ENCODE results near the gene ZG16B.

Gene ZG16B

GRCh38 chr16:2857451-2858244, 27.5 kb downstream of the ZG16B start, which contains the start of gene PRSS22:
Gene PRSS22, minus strand, starts transcription at chr16:2858170. Its CDS starts 66 bp downstream, at chr16:2858104.
- H3K9ac ChIP-seq (ENCODE audit: low read length), result peak within 1 kb of the TSS; percentile 72
- H3K4me3 ChIP-seq (ENCODE audit: low read length), result peak within 1 kb of the TSS; percentile 46
- H3K27me3 ChIP-seq (ENCODE audit: control insufficient read depth, insufficient read depth, low read length), result peaks cover 11% of the 10 kb centered on the region
- peaks cover 5% of the 10 kb centered on the region for H3K9me3 ChIP-seq (ENCODE audit: control insufficient read depth, low read length)
- peaks cover 30% of the 10 kb centered on the region for H3K4me1 ChIP-seq (ENCODE audit: control insufficient read depth, insufficient read depth, low read length)
- no peaks in the 10 kb centered on the region for H3K36me3 ChIP-seq (ENCODE audit: control insufficient read depth, insufficient read depth, low read length)

- Histone ChIP-seq H3K36me3 (ENCODE audit: control insufficient read depth, insufficient read depth, low read length) (no peaks in the 10 kb centered on the region), H3K4me1 (ENCODE audit: control insufficient read depth, insufficient read depth, low read length) (peaks cover 30% of the 10 kb centered on the region), H3K27me3 (ENCODE audit: control insufficient read depth, insufficient read depth, low read length) (peaks cover 11% of the 10 kb centered on the region), H3K9me3 (ENCODE audit: control insufficient read depth, low read length) (peaks cover 5% of the 10 kb centered on the region), H3K4me3 (ENCODE audit: low read length) (peak overlapping the region; percentile 46), H3K9ac (ENCODE audit: low read length) (peak overlapping the region; percentile 72)
Observed at GRCh38 chr16:2858245-2859025, 28.3 kb downstream of the ZG16B start.

GRCh38 chr16:2859686-2860265, 29.7 kb downstream of the ZG16B start:
- no peaks in the 10 kb centered on the region for H3K36me3 ChIP-seq (ENCODE audit: control insufficient read depth, insufficient read depth, low read length)
- H3K4me1 ChIP-seq (ENCODE audit: control insufficient read depth, insufficient read depth, low read length), result peaks cover 30% of the 10 kb centered on the region
- no peak overlapping the region for H3K4me3 ChIP-seq (ENCODE audit: low read length)
- H3K9me3 ChIP-seq (ENCODE audit: control insufficient read depth, low read length), result peaks cover under 1% of the 10 kb centered on the region
- no peak overlapping the region for H3K9ac ChIP-seq (ENCODE audit: low read length)
- peaks cover 11% of the 10 kb centered on the region for H3K27me3 ChIP-seq (ENCODE audit: control insufficient read depth, insufficient read depth, low read length)

GRCh38 chr16:2860826-2861567, 30.9 kb downstream of the ZG16B start:
- Histone ChIP-seq H3K4me3 (ENCODE audit: low read length) (no peak overlapping the region), H3K36me3 (ENCODE audit: control insufficient read depth, insufficient read depth, low read length) (no peaks in the 10 kb centered on the region), H3K4me1 (ENCODE audit: control insufficient read depth, insufficient read depth, low read length) (peaks cover 22% of the 10 kb centered on the region), H3K9ac (ENCODE audit: low read length) (no peak overlapping the region), H3K27me3 (ENCODE audit: control insufficient read depth, insufficient read depth, low read length) (peaks cover 11% of the 10 kb centered on the region), H3K9me3 (ENCODE audit: control insufficient read depth, low read length) (no peaks in the 10 kb centered on the region)

- H3K36me3 ChIP-seq (ENCODE audit: control insufficient read depth, insufficient read depth, low read length), result no peaks in the 10 kb centered on the region
- no peaks in the 10 kb centered on the region for H3K27me3 ChIP-seq (ENCODE audit: control insufficient read depth, insufficient read depth, low read length)
- H3K9me3 ChIP-seq (ENCODE audit: control insufficient read depth, low read length), result no peaks in the 10 kb centered on the region
- H3K9ac ChIP-seq (ENCODE audit: low read length), result no peak overlapping the region
- H3K4me1 ChIP-seq (ENCODE audit: control insufficient read depth, insufficient read depth, low read length), result peaks cover 5% of the 10 kb centered on the region
- H3K4me3 ChIP-seq (ENCODE audit: low read length), result no peak overlapping the region
Observed at GRCh38 chr16:2865651-2866050, 35.5 kb downstream of the ZG16B start.

- no peak overlapping the region for H3K4me3 ChIP-seq (ENCODE audit: low read length)
- no peak overlapping the region for H3K9ac ChIP-seq (ENCODE audit: low read length)
- H3K4me1 ChIP-seq (ENCODE audit: control insufficient read depth, insufficient read depth, low read length), result peaks cover 5% of the 10 kb centered on the region
- H3K36me3 ChIP-seq (ENCODE audit: control insufficient read depth, insufficient read depth, low read length), result no peaks in the 10 kb centered on the region
- H3K27me3 ChIP-seq (ENCODE audit: control insufficient read depth, insufficient read depth, low read length), result no peaks in the 10 kb centered on the region
- H3K9me3 ChIP-seq (ENCODE audit: control insufficient read depth, low read length), result no peaks in the 10 kb centered on the region
Observed at GRCh38 chr16:2866431-2866830, 36.3 kb downstream of the ZG16B start.

GRCh38 chr16:2867661-2867986, 37.5 kb downstream of the ZG16B start:
- H3K36me3 ChIP-seq (ENCODE audit: control insufficient read depth, insufficient read depth, low read length), result no peaks in the 10 kb centered on the region
- no peaks in the 10 kb centered on the region for H3K27me3 ChIP-seq (ENCODE audit: control insufficient read depth, insufficient read depth, low read length)
- peaks cover 5% of the 10 kb centered on the region for H3K4me1 ChIP-seq (ENCODE audit: control insufficient read depth, insufficient read depth, low read length)
- peak overlapping the region; percentile 83 for H3K9ac ChIP-seq (ENCODE audit: low read length)
- peak overlapping the region; percentile 54 for H3K4me3 ChIP-seq (ENCODE audit: low read length)
- no peaks in the 10 kb centered on the region for H3K9me3 ChIP-seq (ENCODE audit: control insufficient read depth, low read length)

- Histone ChIP-seq H3K27me3 (ENCODE audit: control insufficient read depth, insufficient read depth, low read length) (no peaks in the 10 kb centered on the region), H3K9me3 (ENCODE audit: control insufficient read depth, low read length) (no peaks in the 10 kb centered on the region), H3K4me1 (ENCODE audit: control insufficient read depth, insufficient read depth, low read length) (peaks cover 5% of the 10 kb centered on the region), H3K4me3 (ENCODE audit: low read length) (peak overlapping the region; percentile 54), H3K9ac (ENCODE audit: low read length) (peak overlapping the region; percentile 83), H3K36me3 (ENCODE audit: control insufficient read depth, insufficient read depth, low read length) (no peaks in the 10 kb centered on the region)
Observed at GRCh38 chr16:2867987-2868789, 38.1 kb downstream of the ZG16B start.

- H3K4me1 ChIP-seq (ENCODE audit: control insufficient read depth, insufficient read depth, low read length), result peaks cover 11% of the 10 kb centered on the region
- H3K27me3 ChIP-seq (ENCODE audit: control insufficient read depth, insufficient read depth, low read length), result no peaks in the 10 kb centered on the region
- no peaks in the 10 kb centered on the region for H3K36me3 ChIP-seq (ENCODE audit: control insufficient read depth, insufficient read depth, low read length)
- H3K4me3 ChIP-seq (ENCODE audit: low read length), result no peak overlapping the region
- H3K9ac ChIP-seq (ENCODE audit: low read length), result no peak overlapping the region
- no peaks in the 10 kb centered on the region for H3K9me3 ChIP-seq (ENCODE audit: control insufficient read depth, low read length)
Observed at GRCh38 chr16:2871926-2872325, 41.8 kb downstream of the ZG16B start.

- Histone ChIP-seq H3K36me3 (ENCODE audit: control insufficient read depth, insufficient read depth, low read length) (no peaks in the 10 kb centered on the region), H3K9me3 (ENCODE audit: control insufficient read depth, low read length) (no peaks in the 10 kb centered on the region), H3K4me3 (ENCODE audit: low read length) (no peak overlapping the region), H3K9ac (ENCODE audit: low read length) (peak overlapping the region; percentile 48), H3K27me3 (ENCODE audit: control insufficient read depth, insufficient read depth, low read length) (no peaks in the 10 kb centered on the region), H3K4me1 (ENCODE audit: control insufficient read depth, insufficient read depth, low read length) (peaks cover 6% of the 10 kb centered on the region)
Observed at GRCh38 chr16:2874032-2874911, 44.2 kb downstream of the ZG16B start.

Measured in mucosa of stomach (tissue), 1 donor.